MM.1S (cell line): ENCODE results near the gene INPP4A.

Experiments used
- DNase-seq: peaks from one replicate; pipeline ENCODE4 v3.0.0-alpha.2; 2015
- H2AFZ ChIP-seq: fragments of 300-600 bp; sonication (generic); 2 replicates; pipeline ENCODE4 v1.6.0; 2016; ENCODE audit warnings: antibody characterized with exemption, low read length
- H3F3A ChIP-seq: fragments of 300-600 bp; sonication (generic); 2 replicates; pipeline ENCODE4 v1.6.1; 2016; ENCODE audit warnings: mild to moderate bottlenecking, antibody characterized with exemption, low read length, moderate library complexity, mixed read lengths; ENCODE audit not compliant: insufficient read depth
- H3K27ac ChIP-seq: fragments of 300-600 bp; sonication (generic); 2 replicates; pipeline ENCODE4 v1.5.1; 2016; ENCODE audit warnings: mild to moderate bottlenecking, low read length
- H3K27me3 ChIP-seq: fragments of 300-600 bp; sonication (generic); replicated peaks from 2 replicates; pipeline ENCODE4 v1.6.0; 2016; ENCODE audit warnings: low read length; ENCODE audit not compliant: insufficient read depth
- H3K36me3 ChIP-seq: fragments of 300-600 bp; sonication (generic); replicated peaks from 2 replicates; pipeline ENCODE4 v1.6.1; 2016; ENCODE audit warnings: mild to moderate bottlenecking, low read length, mixed read lengths; ENCODE audit not compliant: insufficient read depth
- H3K4me1 ChIP-seq: fragments of 300-600 bp; sonication (generic); 2 replicates; pipeline ENCODE4 v1.6.1; 2016; ENCODE audit warnings: low read length, mixed read lengths
- H3K4me2 ChIP-seq: fragments of 300-600 bp; sonication (generic); 2 replicates; pipeline ENCODE4 v1.6.0; 2016; ENCODE audit warnings: low read depth, low read length
- H3K4me3 ChIP-seq: fragments of 300-600 bp; sonication (generic); 2 replicates; pipeline ENCODE4 v1.5.1; 2016; ENCODE audit warnings: low read length, mixed read lengths
- H3K79me2 ChIP-seq: fragments of 300-600 bp; sonication (generic); 2 replicates; pipeline ENCODE4 v1.6.1; 2016; ENCODE audit warnings: mixed run types, low read length, mixed read lengths
- H3K9ac ChIP-seq: fragments of 300-600 bp; sonication (generic); 2 replicates; pipeline ENCODE4 v1.6.1; 2016; ENCODE audit warnings: low read length, mixed read lengths
- H3K9me2 ChIP-seq: fragments of 300-600 bp; sonication (generic); replicated peaks from 2 replicates; pipeline ENCODE4 v1.6.1; 2016; ENCODE audit warnings: mild to moderate bottlenecking, low read length, mixed read lengths; ENCODE audit not compliant: insufficient read depth
- H3K9me3 ChIP-seq: fragments of 300-600 bp; sonication (generic); replicated peaks from 2 replicates; pipeline ENCODE4 v1.6.1; 2016; ENCODE audit warnings: mild to moderate bottlenecking, low read length, mixed read lengths; ENCODE audit not compliant: insufficient read depth
- H4K20me1 ChIP-seq: fragments of 300-600 bp; sonication (generic); 2 replicates; pipeline ENCODE4 v1.6.1; 2016; ENCODE audit warnings: mild to moderate bottlenecking, low read length, moderate library complexity, mixed read lengths; ENCODE audit not compliant: insufficient read depth
- EZH2 ChIP-seq: fragments of 300-600 bp; sonication (generic); optimal IDR thresholded peaks from 2 replicates; pipeline ENCODE3; 2017; ENCODE audit warnings: low read depth, mild to moderate bottlenecking, antibody characterized with exemption, low read length, mixed read lengths
- EZH2phosphoT487 ChIP-seq: fragments of 300-600 bp; sonication (generic); IDR thresholded peaks from 2 replicates; pipeline ENCODE4 v1.6.1; 2018; ENCODE audit warnings: antibody characterized with exemption, low read length
- TF ChIP-seq, protein P1 (sequence below): fragments of 300-600 bp; sonication (generic); IDR thresholded peaks from 2 replicates; pipeline ENCODE4 v1.5.1; 2016; ENCODE audit warnings: antibody characterized with exemption, low read length, mixed read lengths

Gene INPP4A

DNA sequence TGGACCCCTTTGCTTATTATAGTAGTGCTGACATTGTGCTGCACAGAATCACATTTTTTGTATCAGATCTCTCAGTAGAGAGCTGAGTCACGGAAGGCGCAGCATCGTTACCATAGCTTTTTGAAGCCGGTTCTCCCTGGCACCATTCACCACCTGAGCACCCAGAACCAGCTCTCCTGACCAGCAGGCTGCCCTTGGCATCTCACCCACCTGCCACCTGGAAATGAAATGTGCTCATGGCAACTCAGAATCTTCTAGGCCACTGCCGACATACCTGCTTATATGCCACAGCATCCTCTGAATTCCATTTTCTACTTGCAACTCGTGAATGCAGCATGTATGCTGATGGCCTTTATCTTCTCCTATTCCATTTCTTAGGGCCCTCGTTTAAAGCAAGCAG is 100.9 kb downstream of the INPP4A start:
- H3K4me2 ChIP-seq = no peak overlapping the region
- no peaks in the 10 kb centered on the region for H4K20me1 ChIP-seq
- no peaks in the 10 kb centered on the region for H3K27me3 ChIP-seq
- no peak overlapping the region for H3K9ac ChIP-seq
- peaks cover 32% of the 10 kb centered on the region for H3K4me1 ChIP-seq
- peaks cover 5% of the 10 kb centered on the region; the same call in 1 of the 2 replicates for H3F3A ChIP-seq
- TF ChIP-seq EZH2 = no peak
- TF ChIP-seq EZH2phosphoT487 = no peak
- TF ChIP-seq, protein P1, sequence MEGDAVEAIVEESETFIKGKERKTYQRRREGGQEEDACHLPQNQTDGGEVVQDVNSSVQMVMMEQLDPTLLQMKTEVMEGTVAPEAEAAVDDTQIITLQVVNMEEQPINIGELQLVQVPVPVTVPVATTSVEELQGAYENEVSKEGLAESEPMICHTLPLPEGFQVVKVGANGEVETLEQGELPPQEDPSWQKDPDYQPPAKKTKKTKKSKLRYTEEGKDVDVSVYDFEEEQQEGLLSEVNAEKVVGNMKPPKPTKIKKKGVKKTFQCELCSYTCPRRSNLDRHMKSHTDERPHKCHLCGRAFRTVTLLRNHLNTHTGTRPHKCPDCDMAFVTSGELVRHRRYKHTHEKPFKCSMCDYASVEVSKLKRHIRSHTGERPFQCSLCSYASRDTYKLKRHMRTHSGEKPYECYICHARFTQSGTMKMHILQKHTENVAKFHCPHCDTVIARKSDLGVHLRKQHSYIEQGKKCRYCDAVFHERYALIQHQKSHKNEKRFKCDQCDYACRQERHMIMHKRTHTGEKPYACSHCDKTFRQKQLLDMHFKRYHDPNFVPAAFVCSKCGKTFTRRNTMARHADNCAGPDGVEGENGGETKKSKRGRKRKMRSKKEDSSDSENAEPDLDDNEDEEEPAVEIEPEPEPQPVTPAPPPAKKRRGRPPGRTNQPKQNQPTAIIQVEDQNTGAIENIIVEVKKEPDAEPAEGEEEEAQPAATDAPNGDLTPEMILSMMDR = no peak
- no peaks in the 10 kb centered on the region for H3K9me3 ChIP-seq
- no peak overlapping the region for H3K4me3 ChIP-seq
- H3K36me3 ChIP-seq = peaks cover 37% of the 10 kb centered on the region
- H3K79me2 ChIP-seq = peaks cover 86% of the 10 kb centered on the region
- H2AFZ ChIP-seq = no peak overlapping the region
- H3K27ac ChIP-seq = no peak overlapping the region
- no peaks in the 10 kb centered on the region for H3K9me2 ChIP-seq
- no peak for DNase-seq

DNA sequence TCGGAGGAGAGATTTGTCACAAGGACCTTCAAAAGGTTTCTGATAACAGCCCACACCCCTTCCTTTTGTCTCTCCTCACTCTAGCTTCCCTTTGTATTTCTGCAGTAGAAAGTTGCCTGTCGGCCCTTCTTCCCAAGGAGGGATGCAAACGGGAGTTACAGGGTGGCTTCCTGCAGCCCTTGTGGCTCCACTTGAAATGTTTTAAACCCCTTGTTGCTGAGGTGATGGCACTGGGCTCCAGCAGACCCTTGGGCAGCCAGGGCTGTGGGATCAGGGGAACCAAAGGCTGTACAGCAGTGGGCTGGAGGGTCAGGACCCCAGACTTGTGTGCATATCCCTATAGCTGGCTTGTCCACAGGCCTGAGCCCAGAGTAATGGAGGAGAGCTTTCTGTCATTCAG is 101.5 kb downstream of the INPP4A start:
- DNase-seq = no peak
- peaks cover 34% of the 10 kb centered on the region for H3K4me1 ChIP-seq
- no peak overlapping the region for H2AFZ ChIP-seq
- no peak overlapping the region for H3K4me3 ChIP-seq
- peaks cover 37% of the 10 kb centered on the region for H3K36me3 ChIP-seq
- H3K4me2 ChIP-seq = no peak overlapping the region
- H3K27me3 ChIP-seq = no peaks in the 10 kb centered on the region
- H4K20me1 ChIP-seq = no peaks in the 10 kb centered on the region
- H3K79me2 ChIP-seq = peaks cover 92% of the 10 kb centered on the region
- H3K9me2 ChIP-seq = no peaks in the 10 kb centered on the region
- no peak overlapping the region for H3K9ac ChIP-seq
- H3K9me3 ChIP-seq = no peaks in the 10 kb centered on the region
- TF ChIP-seq EZH2 (no peak), EZH2phosphoT487 (no peak)
- TF ChIP-seq, protein P1 = no peak
- H3F3A ChIP-seq = 0 out of 2 replicates have a peak, but pooled peaks cover 4% of the 10 kb centered on the region
- no peak overlapping the region for H3K27ac ChIP-seq

DNA sequence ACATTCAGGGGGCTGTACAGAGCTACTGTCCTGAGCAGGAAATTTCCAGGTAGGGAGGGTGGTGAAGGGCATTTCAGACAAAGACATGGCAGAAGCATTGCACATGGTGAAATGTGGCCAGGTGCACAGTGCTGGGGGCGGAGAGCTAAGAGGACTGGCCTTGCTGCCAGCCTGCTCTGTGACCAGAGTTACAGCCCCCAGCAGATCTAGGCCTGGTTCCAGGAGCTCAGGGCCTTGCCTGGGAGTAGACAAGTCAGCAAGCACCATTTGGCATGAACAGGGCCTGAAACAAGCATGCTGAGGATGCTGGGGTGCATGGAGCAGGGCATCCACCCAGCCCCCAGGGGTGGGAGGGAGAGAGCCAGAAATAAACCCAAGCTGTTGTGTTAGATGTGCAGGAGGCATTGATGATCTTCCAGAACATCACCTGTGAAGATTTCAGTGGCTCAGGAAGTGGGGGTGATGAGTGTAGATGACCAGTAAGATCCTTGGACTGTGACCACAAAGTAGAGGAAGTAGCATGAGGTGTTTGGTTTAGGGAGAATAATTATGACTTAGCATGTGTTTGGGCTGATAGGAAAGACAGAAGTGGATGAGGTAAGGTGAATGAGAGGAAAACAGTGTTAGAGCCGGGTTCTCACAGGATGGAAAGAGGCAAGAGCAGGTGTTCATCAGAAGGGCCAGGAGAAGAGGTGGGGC is 102.6 kb downstream of the INPP4A start:
- TF ChIP-seq EZH2 (no peak), EZH2phosphoT487 (no peak)
- TF ChIP-seq, protein P1 = no peak
- H3K36me3 ChIP-seq = peaks cover 37% of the 10 kb centered on the region
- H3F3A ChIP-seq = no peaks in the 10 kb centered on the region
- no peak overlapping the region for H3K4me3 ChIP-seq
- H3K9ac ChIP-seq = no peak overlapping the region
- peak overlapping the region; percentile 33; the same call in 1 of the 2 replicates for H3K27ac ChIP-seq
- no peaks in the 10 kb centered on the region for H3K27me3 ChIP-seq
- H3K79me2 ChIP-seq = peaks cover 98% of the 10 kb centered on the region
- H3K9me2 ChIP-seq = no peaks in the 10 kb centered on the region
- peaks cover 40% of the 10 kb centered on the region for H3K4me1 ChIP-seq
- H3K4me2 ChIP-seq = no peak overlapping the region
- no peak overlapping the region for H2AFZ ChIP-seq
- no peak for DNase-seq
- no peaks in the 10 kb centered on the region for H3K9me3 ChIP-seq
- H4K20me1 ChIP-seq = no peaks in the 10 kb centered on the region
